IMR-90 (cell line): ENCODE measurements around the gene ZNF567.

ENCODE experiments used
- BHLHE40 ChIP-seq: fragments of 150-350 bp; IDR thresholded peaks from 2 replicates; pipeline ENCODE4 v1.6.1; 2016; ENCODE audit warnings: mild to moderate bottlenecking, low read depth, low read length
- CEBPB ChIP-seq: IDR thresholded peaks from 2 replicates; pipeline ENCODE4 v1.6.1; 2012; ENCODE audit warnings: low read depth, low read length, improper control_type of control experiment
- CHD1 ChIP-seq: IDR thresholded peaks from 2 replicates; pipeline ENCODE4 v1.6.1; 2012; ENCODE audit warnings: low read depth, low read length, improper control_type of control experiment
- MXI1 ChIP-seq: IDR thresholded peaks from 2 replicates; pipeline ENCODE4 v1.6.1; 2012; ENCODE audit warnings: low read depth, mild to moderate bottlenecking, low read length, moderate library complexity, borderline replicate concordance
- POLR2A ChIP-seq: IDR thresholded peaks from 2 replicates; pipeline ENCODE4 v1.6.1; 2012; ENCODE audit warnings: mild to moderate bottlenecking, low read depth, low read length
- RAD21 ChIP-seq: IDR thresholded peaks from 2 replicates; pipeline ENCODE4 v1.6.1; 2012; ENCODE audit warnings: low read length, improper control_type of control experiment
- RCOR1 ChIP-seq: IDR thresholded peaks from 2 replicates; pipeline ENCODE4 v1.6.1; 2012; ENCODE audit warnings: mild to moderate bottlenecking, low read length, improper control_type of control experiment; ENCODE audit not compliant: insufficient replicate concordance
- RFX5 ChIP-seq: IDR thresholded peaks from 2 replicates; pipeline ENCODE4 v1.8.0; 2012; ENCODE audit warnings: low read depth, mild to moderate bottlenecking, low read length, moderate library complexity
- SMC3 ChIP-seq: fragments of 150-350 bp; IDR thresholded peaks from 2 replicates; pipeline ENCODE4 v1.6.1; 2016; ENCODE audit warnings: low read depth, mild to moderate bottlenecking, antibody characterized with exemption, low read length, moderate library complexity
- USF2 ChIP-seq: fragments of 150-350 bp; IDR thresholded peaks from 2 replicates; pipeline ENCODE4 v1.6.1; 2017; ENCODE audit warnings: mild to moderate bottlenecking, antibody characterized with exemption, low read length, low read depth
- TF ChIP-seq, protein P1 (sequence below): conservative IDR thresholded peaks from 2 replicates; pipeline ENCODE4 v1.5.1; 2012; ENCODE audit warnings: mild to moderate bottlenecking, low read depth, low read length, improper control_type of control experiment
- TF ChIP-seq, protein P2 (sequence below): fragments of 150-350 bp; IDR thresholded peaks from 2 replicates; pipeline ENCODE4 v1.6.1; 2016; ENCODE audit warnings: low read depth, mild to moderate bottlenecking, low read length, moderate library complexity, borderline replicate concordance

GRCh38 chr19:36665832-36666231, 21.6 kb upstream of the ZNF567 start:
- TF ChIP-seq, protein P1, sequence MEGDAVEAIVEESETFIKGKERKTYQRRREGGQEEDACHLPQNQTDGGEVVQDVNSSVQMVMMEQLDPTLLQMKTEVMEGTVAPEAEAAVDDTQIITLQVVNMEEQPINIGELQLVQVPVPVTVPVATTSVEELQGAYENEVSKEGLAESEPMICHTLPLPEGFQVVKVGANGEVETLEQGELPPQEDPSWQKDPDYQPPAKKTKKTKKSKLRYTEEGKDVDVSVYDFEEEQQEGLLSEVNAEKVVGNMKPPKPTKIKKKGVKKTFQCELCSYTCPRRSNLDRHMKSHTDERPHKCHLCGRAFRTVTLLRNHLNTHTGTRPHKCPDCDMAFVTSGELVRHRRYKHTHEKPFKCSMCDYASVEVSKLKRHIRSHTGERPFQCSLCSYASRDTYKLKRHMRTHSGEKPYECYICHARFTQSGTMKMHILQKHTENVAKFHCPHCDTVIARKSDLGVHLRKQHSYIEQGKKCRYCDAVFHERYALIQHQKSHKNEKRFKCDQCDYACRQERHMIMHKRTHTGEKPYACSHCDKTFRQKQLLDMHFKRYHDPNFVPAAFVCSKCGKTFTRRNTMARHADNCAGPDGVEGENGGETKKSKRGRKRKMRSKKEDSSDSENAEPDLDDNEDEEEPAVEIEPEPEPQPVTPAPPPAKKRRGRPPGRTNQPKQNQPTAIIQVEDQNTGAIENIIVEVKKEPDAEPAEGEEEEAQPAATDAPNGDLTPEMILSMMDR: no peak
- TF ChIP-seq CEBPB: no peak
- no peak for TF ChIP-seq POLR2A
- TF ChIP-seq MXI1: no peak
- no peak for TF ChIP-seq USF2
- no peak for TF ChIP-seq RCOR1
- TF ChIP-seq BHLHE40: no peak
- TF ChIP-seq RFX5: no peak
- no peak for TF ChIP-seq RAD21
- TF ChIP-seq, protein P2, sequence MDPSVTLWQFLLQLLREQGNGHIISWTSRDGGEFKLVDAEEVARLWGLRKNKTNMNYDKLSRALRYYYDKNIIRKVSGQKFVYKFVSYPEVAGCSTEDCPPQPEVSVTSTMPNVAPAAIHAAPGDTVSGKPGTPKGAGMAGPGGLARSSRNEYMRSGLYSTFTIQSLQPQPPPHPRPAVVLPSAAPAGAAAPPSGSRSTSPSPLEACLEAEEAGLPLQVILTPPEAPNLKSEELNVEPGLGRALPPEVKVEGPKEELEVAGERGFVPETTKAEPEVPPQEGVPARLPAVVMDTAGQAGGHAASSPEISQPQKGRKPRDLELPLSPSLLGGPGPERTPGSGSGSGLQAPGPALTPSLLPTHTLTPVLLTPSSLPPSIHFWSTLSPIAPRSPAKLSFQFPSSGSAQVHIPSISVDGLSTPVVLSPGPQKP: no peak
- TF ChIP-seq SMC3: no peak
- TF ChIP-seq CHD1: no peak
